Kidney (tissue), 14 donors: Measurements from ENCODE around the gene CXCL3. TPM values are rescaled to one million over a fixed set of nuclear protein-coding genes. Genes with fewer than 3 reads are reported as not detected.
"Not testable (repeated sequence)": the region's sequence is repeated elsewhere in the genome, so short reads cannot be mapped to it uniquely, and the experiment has no call there.

Experiments used
- DNase-seq, 5 donors: peaks; one replicate each; pipeline ENCODE4 v3.0.0-alpha.2; 2013 to 2020
- FAIRE-seq: peaks from 2 replicates; lab custom pipeline; 2012; peaks lifted over from hg19 to GRCh38; lab: Jason Lieb, UNC
- H3K27ac ChIP-seq, 2 donors: one replicate each; pipeline ENCODE4 v1.7.0; 2013; ENCODE audit warnings: low read depth in 2 of 2, low read length in 2 of 2, inconsistent platforms in 1 of 2
- H3K27me3 ChIP-seq: one replicate; pipeline ENCODE4 v1.7.1; 2013; ENCODE audit warnings: low read length, inconsistent platforms; ENCODE audit not compliant: control insufficient read depth, insufficient read depth
- H3K36me3 ChIP-seq, 3 donors: one replicate each; pipeline versions ENCODE4 v1.7.0 to v1.7.1; 2013; ENCODE audit warnings: low read length in 3 of 3, control low read depth in 1 of 3, inconsistent platforms in 1 of 3; ENCODE audit not compliant: insufficient read depth in 3 of 3, control insufficient read depth in 2 of 3
- H3K4me1 ChIP-seq, 3 donors: one replicate each; pipeline versions ENCODE4 v1.7.0 to v1.7.1; 2013; ENCODE audit warnings: low read length in 3 of 3, inconsistent platforms in 1 of 3, low read depth in 1 of 3; ENCODE audit not compliant: control insufficient read depth in 2 of 3, insufficient read depth in 2 of 3
- H3K4me3 ChIP-seq, 3 donors: one replicate each; pipeline versions ENCODE4 v1.7.0 to v1.8.1; 2013; ENCODE audit warnings: low read length in 3 of 3, control low read depth in 1 of 3, inconsistent platforms in 1 of 3
- H3K9ac ChIP-seq, 3 donors: one replicate each; pipeline versions ENCODE4 v1.7.0 to v1.7.1; 2013; ENCODE audit warnings: low read length in 3 of 3, control low read depth in 1 of 3, inconsistent platforms in 1 of 3
- H3K9me3 ChIP-seq, 3 donors: one replicate each; pipeline versions ENCODE4 v1.7.0 to v1.7.1; 2013; ENCODE audit warnings: low read length in 3 of 3, control low read depth in 1 of 3, inconsistent platforms in 1 of 3; ENCODE audit not compliant: control insufficient read depth in 2 of 3, insufficient read depth in 1 of 3
- intact Hi-C: fragments of 100-400 bp; cut with DNase I; formaldehyde crosslinking; loops from one replicate; pipeline ENCODE4 v1.11.1; 2022
- polyA plus RNA-seq: library from polyadenylated mRNA; stranded (reverse); fragments of 350-450 nt; fragmentation: Illumina TruSeq; extraction: RNeasy Lipid Tissue Mini Kit (QIAGEN cat#74804); gene quantifications from one replicate; pipeline ENCODE4 v1.2.3, GENCODE V29; 2014; ENCODE audit warnings: low read depth, low replicate concordance; ENCODE audit not compliant: insufficient read depth
- total RNA-seq: library from RNA; stranded (reverse); fragmentation: NEBNext Ultra II Directional; extraction: Animal tissue kit (Norgen Biotek cat#: 25700); gene quantifications from one replicate; pipeline ENCODE4 v1.2.1, GENCODE V29; 2021
- TF ChIP-seq, protein P1 (sequence below): IDR thresholded peaks from 3 replicates; pipeline ENCODE4 v1.5.1; 2012; ENCODE audit warnings: mild to moderate bottlenecking, moderate library complexity, borderline replicate concordance; ENCODE audit not compliant: insufficient read depth; ENCODE audit errors: extremely low read depth
- donor health status: control.
- donor health status: control.
- donor health status: control.
- donor health status: control.
- donor health status: control.
- donor health status: DM: yes; HTN: yes; CAD: no.
- donor health status: Normal renal cell carcinoma (clear cell type).

The CXCL3 gene
- total and polyA plus RNA-seq, 2 donors from 2014 or later: 0.97 to 2.8 TPM

DNA sequence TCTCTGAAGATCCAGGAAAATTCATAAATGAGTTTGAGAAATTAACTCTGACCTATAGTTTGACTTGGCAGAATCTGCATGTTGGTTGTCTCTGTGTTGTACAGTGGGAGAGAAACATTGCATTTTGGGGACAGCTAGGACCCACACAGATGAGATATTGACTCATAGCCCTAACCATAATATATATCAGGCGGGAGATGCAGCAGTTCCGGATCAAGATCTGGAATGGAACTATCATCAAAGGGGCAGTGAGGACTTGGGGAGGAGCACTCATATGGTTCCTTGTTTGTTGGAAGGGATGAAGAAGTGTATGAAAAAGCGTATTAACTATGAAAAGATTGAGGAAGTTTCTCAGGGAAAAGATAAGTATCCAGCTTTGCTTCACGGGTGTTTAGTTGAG is 46.5 kb upstream of the CXCL3 start:
- TF ChIP-seq, protein P1, sequence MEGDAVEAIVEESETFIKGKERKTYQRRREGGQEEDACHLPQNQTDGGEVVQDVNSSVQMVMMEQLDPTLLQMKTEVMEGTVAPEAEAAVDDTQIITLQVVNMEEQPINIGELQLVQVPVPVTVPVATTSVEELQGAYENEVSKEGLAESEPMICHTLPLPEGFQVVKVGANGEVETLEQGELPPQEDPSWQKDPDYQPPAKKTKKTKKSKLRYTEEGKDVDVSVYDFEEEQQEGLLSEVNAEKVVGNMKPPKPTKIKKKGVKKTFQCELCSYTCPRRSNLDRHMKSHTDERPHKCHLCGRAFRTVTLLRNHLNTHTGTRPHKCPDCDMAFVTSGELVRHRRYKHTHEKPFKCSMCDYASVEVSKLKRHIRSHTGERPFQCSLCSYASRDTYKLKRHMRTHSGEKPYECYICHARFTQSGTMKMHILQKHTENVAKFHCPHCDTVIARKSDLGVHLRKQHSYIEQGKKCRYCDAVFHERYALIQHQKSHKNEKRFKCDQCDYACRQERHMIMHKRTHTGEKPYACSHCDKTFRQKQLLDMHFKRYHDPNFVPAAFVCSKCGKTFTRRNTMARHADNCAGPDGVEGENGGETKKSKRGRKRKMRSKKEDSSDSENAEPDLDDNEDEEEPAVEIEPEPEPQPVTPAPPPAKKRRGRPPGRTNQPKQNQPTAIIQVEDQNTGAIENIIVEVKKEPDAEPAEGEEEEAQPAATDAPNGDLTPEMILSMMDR: no peak
- H3K9me3 ChIP-seq: no peaks in the 10 kb centered on the region
- H3K27ac ChIP-seq: no peak overlapping the region
- no peak overlapping the region for H3K4me3 ChIP-seq
- H3K27me3 ChIP-seq: no peaks in the 10 kb centered on the region
- intact Hi-C loops: no loop called here
- no peaks in the 10 kb centered on the region for H3K4me1 ChIP-seq
- no peak for DNase-seq
- no peak overlapping the region for H3K9ac ChIP-seq
- no peak for FAIRE-seq
- H3K36me3 ChIP-seq: no peaks in the 10 kb centered on the region

DNA sequence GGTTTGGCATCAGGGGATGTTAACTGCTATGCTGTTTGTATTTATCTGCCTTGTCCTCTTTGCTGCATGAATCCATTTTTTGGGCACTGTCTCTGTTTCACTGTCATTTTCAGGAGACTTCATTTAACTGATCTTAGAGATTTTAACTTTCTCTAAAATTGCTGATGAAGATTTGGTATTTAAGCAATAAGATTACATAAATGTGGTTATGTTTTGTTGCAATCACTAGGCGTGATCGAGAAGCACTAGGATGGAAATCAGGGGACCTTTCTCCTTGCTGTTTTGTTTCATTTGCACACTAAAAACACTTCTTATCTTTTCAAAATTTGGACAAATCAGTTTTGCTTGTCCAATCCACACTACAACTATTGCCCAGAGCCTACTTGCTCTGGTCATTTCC is 45.1 kb upstream of the CXCL3 start:
- intact Hi-C loops: no loop called here
- no peak for DNase-seq
- Histone ChIP-seq H3K27ac (no peak overlapping the region), H3K36me3 (no peaks in the 10 kb centered on the region), H3K27me3 (no peaks in the 10 kb centered on the region), H3K9me3 (no peaks in the 10 kb centered on the region), H3K9ac (no peak overlapping the region), H3K4me1 (no peaks in the 10 kb centered on the region), H3K4me3 (no peak overlapping the region)
- no peak for FAIRE-seq
- TF ChIP-seq, protein P1: no peak

DNA sequence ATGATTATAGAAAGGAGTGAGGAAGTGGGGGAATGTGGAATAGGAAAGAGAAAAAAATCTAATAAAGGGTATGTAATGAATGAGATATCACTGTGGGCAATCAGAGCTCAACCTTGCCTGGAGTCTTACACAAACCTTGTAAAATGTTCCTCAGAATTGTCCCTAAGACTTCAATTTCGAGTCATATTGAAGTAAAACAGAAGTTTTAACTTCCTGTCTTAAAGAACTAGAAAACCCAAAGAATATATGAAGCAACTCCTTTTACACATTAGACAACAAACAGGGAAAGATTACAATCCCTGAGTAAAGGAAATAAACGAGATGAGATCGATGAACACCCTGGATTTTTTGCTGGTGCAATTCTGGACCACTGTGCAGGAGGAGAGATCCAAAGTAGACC is 42.5 kb upstream of the CXCL3 start:
- TF ChIP-seq, protein P1: no peak
- no peaks in the 10 kb centered on the region for H3K4me1 ChIP-seq
- H3K36me3 ChIP-seq: no peaks in the 10 kb centered on the region
- no peak for FAIRE-seq
- H3K9me3 ChIP-seq: no peaks in the 10 kb centered on the region
- H3K9ac ChIP-seq: no peak overlapping the region
- H3K27ac ChIP-seq: no peak overlapping the region
- H3K4me3 ChIP-seq: no peak overlapping the region
- DNase-seq: no peak
- no peaks in the 10 kb centered on the region for H3K27me3 ChIP-seq
- intact Hi-C loops: no loop called here

DNA sequence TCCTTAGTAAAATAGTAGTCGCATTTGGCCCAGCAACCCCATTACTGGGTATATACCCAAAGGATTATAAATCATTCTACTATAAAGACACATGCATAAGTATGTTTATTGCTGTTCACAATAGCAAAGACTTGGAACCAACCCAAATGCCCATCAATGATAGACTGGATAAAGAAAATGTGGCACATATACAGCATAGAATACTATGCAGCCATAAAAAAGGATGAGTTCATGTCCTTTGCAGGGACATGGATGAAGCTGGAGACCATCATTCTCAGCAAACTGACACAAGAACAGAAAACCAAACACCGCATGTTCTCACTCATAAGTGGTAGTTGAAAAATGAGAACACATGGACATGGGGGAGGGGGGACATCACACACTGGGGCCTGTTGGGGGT is 41.9 kb upstream of the CXCL3 start:
- H3K9me3 ChIP-seq, H3K4me1 ChIP-seq, H3K27ac ChIP-seq, H3K36me3 ChIP-seq, H3K4me3 ChIP-seq, H3K27me3 ChIP-seq, intact Hi-C loops, H3K9ac ChIP-seq, FAIRE-seq, DNase-seq: not testable (repeated sequence)

DNA sequence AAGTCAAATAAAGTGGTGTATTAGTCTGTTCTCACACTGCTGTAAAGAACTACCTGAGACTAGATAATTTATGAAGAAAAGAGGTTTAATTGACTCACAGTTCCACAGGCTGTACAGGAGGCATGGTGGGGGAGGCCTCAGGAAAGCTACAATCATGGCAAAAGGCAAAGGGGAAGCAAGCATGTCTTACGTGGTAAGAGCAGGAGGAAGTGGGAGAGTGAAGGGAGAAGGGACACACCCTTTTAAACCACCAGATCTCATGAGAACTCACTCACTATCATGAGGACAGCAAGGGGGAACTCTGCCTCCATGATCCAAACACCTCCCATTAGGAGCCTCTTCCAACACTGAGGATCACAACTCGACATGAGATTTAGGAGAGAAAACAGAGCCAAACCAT is 40.5 kb upstream of the CXCL3 start:
- FAIRE-seq, H3K27ac ChIP-seq, intact Hi-C loops: not testable (repeated sequence)

More for the DNA sequence above, 40.5 kb upstream of the CXCL3 start:
- H3K27me3 ChIP-seq, H3K9ac ChIP-seq, DNase-seq, H3K9me3 ChIP-seq, H3K4me3 ChIP-seq, H3K36me3 ChIP-seq, H3K4me1 ChIP-seq: not testable (repeated sequence)
